Stimulated activated CD8-positive, alpha-beta memory T cell treated with anti-CD3 and anti-CD28 coated beads, Interleukin-7, amount 100 ng/mL, for 48 hours (primary cell): ENCODE results near the gene CALN1.

ENCODE experiments used
- DNase-seq, 2 donors: peaks; one replicate each; pipeline ENCODE4 v3.0.0-alpha.2; 2020; ENCODE audit warnings: low read depth in 1 of 2; ENCODE audit errors: extremely low read depth in 1 of 2

Gene CALN1

GRCh38 chr7:72055426-72055825 is 356.7 kb downstream of the CALN1 start:
- DNase-seq, result no peak

DNA sequence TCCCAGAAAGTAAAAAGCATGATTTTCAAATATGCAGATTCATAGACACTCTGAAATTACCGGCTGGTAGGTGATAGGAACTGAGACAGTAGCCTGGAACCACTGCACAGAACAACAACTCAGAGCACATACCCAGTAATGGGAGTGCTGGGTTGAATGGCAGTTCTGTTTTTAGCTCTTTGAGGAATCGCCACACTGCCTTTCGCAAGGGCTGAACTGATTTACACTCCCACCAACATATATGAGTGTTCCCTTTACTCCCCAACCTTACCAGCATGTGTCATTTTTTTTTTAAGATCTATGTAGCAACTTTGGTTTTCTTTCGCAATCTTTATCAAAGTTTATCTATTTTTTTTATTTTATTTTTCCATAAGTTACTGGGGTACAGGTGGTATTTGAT is 358.8 kb downstream of the CALN1 start:
- no peak for DNase-seq

DNA sequence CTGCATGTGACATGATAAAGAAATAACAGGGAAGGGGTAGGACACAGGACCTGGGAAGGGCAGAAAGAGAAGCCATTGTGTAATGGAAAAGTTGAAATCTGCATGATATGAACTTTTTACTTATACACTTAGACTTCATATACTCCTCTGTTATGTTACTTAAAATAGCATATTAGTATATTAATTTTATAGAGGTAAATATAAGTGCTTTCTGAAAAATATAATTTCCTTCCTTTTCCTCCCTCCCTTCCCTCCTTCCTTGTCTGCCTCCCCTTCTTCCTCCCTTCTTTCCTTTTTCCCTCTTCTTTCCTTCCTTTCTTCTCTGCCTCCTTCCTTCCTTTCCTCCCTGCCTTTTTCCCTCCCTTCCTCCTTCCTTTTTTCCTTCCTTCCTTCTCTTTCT is 363.7 kb downstream of the CALN1 start:
- DNase-seq, result no peak

DNA sequence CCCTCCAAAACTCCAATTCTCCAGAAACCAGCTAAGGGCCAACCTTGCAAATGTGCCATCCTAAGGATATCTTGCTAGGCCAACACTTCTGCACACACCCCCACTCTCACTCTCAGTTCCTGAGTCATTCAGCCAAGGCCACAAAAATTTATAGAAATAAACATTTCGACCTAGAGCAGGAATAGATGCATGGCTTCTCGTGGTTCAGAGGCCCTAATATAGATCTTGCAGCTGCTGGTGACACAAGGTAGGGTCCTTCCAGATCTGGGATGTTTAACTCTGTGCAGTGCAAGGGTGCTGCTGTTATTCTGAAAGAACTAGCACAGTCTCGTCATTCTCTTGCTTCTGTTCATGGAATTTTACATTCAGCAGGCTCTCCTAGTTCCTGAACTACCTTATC is 369.3 kb downstream of the CALN1 start:
- DNase-seq, result no peak

- no peak for DNase-seq
Observed at GRCh38 chr7:72040641-72041040, 371.5 kb downstream of the CALN1 start.

GRCh38 chr7:72039460-72039859 is 372.7 kb downstream of the CALN1 start:
- no peak for DNase-seq

DNA sequence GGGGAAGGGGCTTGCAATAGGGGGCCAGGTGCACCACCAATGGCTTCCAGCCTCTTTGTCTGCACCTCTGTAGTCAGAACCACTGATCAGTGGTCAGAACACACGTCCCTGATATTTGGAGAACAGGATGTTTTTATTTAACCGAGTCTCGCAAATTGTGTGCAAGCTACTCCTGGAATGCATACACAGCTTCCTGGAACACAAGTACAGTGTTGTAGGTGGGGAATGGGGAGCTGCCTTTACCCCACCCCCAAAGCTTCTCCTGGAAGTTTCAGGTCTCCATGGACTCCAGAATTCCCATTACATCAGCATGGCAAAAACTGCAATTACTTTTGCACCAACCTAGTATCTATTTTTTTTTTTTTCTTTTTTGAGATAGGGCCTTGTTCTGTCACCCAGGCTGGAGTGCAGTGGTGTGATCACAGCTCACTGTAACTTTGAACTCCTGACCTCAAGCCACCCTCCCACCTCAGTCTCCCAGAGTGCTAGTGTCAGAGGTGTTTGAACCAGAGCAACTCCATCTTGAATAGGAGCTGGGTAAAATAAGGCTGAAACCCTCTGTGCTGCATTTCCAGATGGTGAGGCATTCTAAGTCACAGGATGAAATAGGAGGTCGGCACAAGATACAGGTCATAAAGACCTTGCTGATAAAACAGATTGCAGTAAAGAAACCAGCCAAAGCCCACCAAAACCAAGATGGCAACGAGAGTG is 374.0 kb downstream of the CALN1 start:
- no peak for DNase-seq

GRCh38 chr7:72037516-72037915 is 374.6 kb downstream of the CALN1 start:
- DNase-seq, result no peak

DNA sequence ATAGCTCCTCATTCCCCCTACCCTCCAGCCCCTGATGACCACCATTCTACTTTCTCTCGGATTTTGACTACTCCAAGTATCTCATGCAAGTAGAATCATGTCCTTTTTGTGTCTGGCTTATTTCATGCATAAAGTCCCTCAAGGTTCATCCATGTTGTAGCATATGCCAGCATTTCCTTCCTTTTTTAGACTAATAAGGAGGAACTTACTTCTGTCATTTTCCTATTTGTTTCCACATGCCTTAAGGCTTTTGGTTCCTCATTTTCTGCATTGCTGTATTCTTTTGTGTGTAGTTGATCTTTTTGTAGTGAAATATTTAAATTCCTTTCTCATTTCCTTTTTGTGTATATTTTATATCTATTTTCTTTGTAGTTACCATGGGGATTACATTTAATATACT is 376.9 kb downstream of the CALN1 start:
- DNase-seq, result no peak

DNA sequence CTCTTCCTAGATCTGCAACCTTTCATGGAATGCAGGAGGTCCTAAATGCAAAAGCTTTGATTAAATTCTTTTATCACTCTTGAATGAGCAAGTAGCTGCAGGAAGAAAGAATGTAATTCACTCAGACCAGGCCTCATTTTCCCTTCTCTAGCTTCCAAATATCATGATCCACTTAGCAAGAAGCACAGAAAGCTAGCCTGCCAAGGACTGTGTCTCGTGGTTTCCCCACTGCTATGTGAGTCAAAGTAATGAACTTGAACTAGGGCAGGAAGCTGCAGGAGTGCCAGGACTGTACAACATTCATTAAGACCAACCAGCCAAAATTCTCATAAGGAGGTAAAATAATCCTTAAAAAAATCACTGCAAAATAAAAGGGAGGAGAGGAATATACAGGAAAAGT is 379.2 kb downstream of the CALN1 start:
- no peak for DNase-seq

- DNase-seq, result no peak
Observed at GRCh38 chr7:72030994-72031667, 381.0 kb downstream of the CALN1 start.

GRCh38 chr7:72028267-72028666 is 383.9 kb downstream of the CALN1 start:
- no peak for DNase-seq

DNA sequence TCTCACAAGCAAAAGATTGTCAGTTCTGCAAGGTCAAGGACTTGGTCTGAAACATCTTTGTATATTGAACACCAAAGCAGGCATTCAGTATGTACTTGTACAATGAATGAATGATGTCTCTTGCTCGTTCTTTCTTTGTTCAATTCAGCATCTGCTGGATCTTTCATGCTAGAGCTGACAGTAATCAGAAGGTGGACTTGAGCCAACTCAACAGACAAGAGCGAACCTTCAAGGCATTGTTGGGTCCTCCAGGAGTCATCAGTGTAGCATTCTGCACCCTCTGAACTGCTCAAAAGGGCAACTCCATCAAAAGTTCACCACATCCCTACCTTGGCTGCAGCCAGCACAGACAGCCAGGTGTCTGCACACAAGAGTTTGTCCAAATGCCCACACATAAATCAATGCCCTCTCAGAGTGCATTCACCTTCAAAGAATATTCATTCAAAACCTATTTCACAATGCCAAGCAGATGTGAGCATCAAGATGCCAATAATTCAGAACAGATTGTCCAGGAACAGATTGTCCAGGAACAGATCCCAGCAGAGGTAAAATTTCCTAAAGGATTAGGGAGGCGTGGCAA is 386.7 kb downstream of the CALN1 start:
- DNase-seq, result no peak

- no peak for DNase-seq
Observed at GRCh38 chr7:72023926-72024325, 388.2 kb downstream of the CALN1 start.

DNA sequence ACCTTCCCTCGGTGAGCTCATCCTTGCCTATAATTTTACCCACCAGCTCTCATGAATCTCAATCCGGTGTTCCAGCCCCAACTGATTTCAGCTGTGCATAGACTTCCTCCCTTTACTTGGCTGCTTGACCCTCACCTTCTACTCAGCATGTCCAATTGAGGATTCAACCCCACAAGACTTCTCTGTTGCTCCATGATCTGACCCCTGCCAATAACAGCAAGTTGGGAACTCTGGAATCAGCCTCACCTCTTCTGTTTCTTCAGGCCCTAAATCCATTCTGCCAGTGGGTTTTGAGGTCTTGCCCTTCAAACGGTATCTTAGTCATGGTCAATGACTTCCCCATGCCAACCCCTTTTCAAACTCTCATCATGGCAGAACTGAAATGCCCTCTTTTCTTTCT is 390.4 kb downstream of the CALN1 start:
- no peak for DNase-seq

GRCh38 chr7:72020311-72020710 is 391.8 kb downstream of the CALN1 start:
- DNase-seq, result no peak

DNA sequence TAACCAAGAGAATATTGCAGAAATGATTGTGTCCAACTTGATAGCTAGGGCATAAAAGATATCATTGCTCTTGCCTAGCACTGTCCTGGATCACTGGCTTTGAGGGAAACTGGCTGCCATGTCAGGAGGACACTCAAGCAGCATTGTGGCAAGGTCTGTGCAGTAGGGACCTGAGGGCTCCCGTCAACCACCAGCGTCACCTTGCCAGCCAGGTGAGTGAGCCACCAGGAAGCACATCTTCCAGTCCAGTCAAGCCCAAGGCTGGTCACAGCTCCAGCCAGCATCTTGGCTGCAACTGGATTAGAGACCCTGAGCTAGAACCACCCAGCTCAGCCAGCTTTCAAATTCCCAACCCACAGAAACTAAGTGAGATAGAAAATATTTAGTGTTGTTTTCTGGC is 392.7 kb downstream of the CALN1 start:
- no peak for DNase-seq

- DNase-seq, result no peak
Observed at GRCh38 chr7:72017756-72018155, 394.4 kb downstream of the CALN1 start.

DNA sequence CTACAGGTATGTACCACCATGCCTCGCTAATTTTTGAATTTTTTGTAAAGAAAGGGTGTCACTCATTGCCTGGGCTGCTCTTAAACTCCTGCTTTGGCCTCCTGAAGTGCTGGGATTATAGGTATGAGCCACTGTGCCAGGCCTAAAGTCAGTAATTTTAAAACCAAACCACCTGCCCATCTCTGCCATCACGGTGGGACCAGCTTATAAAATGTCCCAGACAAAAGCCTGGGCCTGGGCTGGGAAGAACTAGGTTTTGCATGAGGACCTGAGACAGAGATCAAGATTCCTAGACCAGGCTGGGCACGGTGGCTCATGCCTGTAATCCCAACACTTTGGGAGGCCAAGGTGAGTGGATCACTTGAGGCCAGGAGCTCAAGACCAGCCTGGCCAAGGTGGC is 395.6 kb downstream of the CALN1 start:
- no peak for DNase-seq

DNA sequence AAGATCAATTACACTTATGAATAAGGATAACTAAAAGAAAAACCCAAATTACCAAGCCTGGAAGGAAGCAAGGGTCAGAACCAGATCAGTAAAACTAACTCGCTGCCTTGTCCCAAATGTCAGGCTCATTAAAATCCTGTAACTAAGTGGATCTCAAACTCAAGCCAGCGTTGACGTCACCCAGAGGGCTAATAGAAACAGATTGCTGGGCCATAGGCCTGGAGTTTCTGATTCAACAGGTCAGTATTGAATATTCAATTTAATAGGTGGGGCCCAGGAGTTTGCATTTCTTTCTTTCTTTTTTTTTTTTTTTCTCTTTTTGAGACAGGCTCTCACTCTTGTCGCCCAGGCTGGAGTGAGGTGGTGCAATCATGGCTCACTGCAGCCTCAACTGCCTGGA is 397.0 kb downstream of the CALN1 start:
- no peak for DNase-seq

GRCh38 chr7:72007018-72007417 is 405.1 kb downstream of the CALN1 start:
- DNase-seq, result no peak

- no peak for DNase-seq
Observed at GRCh38 chr7:72003236-72003635, 408.9 kb downstream of the CALN1 start.
